IPS DF 6.9 (cell line): ENCODE measurements around the gene MAP2K7.
"Not testable (repeated sequence)": the region's sequence is repeated elsewhere in the genome, so short reads cannot be mapped to it uniquely, and the experiment has no call there.

Source experiments
- DNase-seq: peaks from one replicate; pipeline ENCODE4 v3.0.0-alpha.2; 2013; ENCODE audit warnings: low read depth, low spot score
- H3K27ac ChIP-seq: one replicate; pipeline ENCODE4 v1.5.1; 2013; ENCODE audit warnings: low read length, control low read depth
- H3K27me3 ChIP-seq: 2 replicates; pipeline ENCODE4 v1.6.1; 2013; ENCODE audit warnings: mild to moderate bottlenecking, low read length; ENCODE audit not compliant: control insufficient read depth, insufficient read depth
- H3K36me3 ChIP-seq: 2 replicates; pipeline ENCODE4 v1.6.1; 2013; ENCODE audit warnings: low read length; ENCODE audit not compliant: control insufficient read depth, insufficient read depth
- H3K4me1 ChIP-seq: 2 replicates; pipeline ENCODE4 v1.6.1; 2013; ENCODE audit warnings: low read length; ENCODE audit not compliant: control insufficient read depth, insufficient read depth
- H3K4me3 ChIP-seq: 2 replicates; pipeline ENCODE4 v1.5.1; 2013; ENCODE audit warnings: mild to moderate bottlenecking, low read length
- H3K9me3 ChIP-seq: 2 replicates; pipeline ENCODE4 v1.6.1; 2013; ENCODE audit warnings: low read length, inconsistent platforms; ENCODE audit not compliant: control insufficient read depth, insufficient read depth
- WGBS: extraction: QIAGEN DNeasy Blood & Tissue Kit; methylation state at CpG from one replicate; pipeline ENCODE4 v1.1.7; 2013; ENCODE audit warnings: mixed read lengths, missing lambda C conversion rate; ENCODE audit not compliant: insufficient read length, insufficient coverage; 5-methylcytosine and 5-hydroxymethylcytosine counted together

Gene MAP2K7

GRCh38 chr19:7885818-7886217 lies 17.9 kb upstream of the MAP2K7 start:
- no peaks in the 10 kb centered on the region for H3K27me3 ChIP-seq
- H3K4me3 ChIP-seq: no peak overlapping the region
- H3K4me1 ChIP-seq: no peaks in the 10 kb centered on the region
- H3K27ac ChIP-seq: no peak overlapping the region
- no peak for DNase-seq
- H3K36me3 ChIP-seq: no peaks in the 10 kb centered on the region
- no peaks in the 10 kb centered on the region for H3K9me3 ChIP-seq
- whole genome bisulfite sequencing: no CpG with 5 or more reads among the region's 8 CpGs

GRCh38 chr19:7887408-7888144 lies 16.1 kb upstream of the MAP2K7 start:
- Histone ChIP-seq H3K27me3 (no peaks in the 10 kb centered on the region), H3K4me1 (no peaks in the 10 kb centered on the region), H3K4me3 (no peak overlapping the region), H3K36me3 (no peaks in the 10 kb centered on the region), H3K27ac (no peak overlapping the region), H3K9me3 (no peaks in the 10 kb centered on the region)
- DNase-seq: no peak
- WGBS: no CpG with 5 or more reads among the region's 16 CpGs

- no peak within 1 kb of the TSS for H3K27ac ChIP-seq
- H3K36me3 ChIP-seq: no peaks in the 10 kb centered on the region
- no peak for DNase-seq
- H3K4me3 ChIP-seq: peak within 1 kb of the TSS; percentile 74
- H3K27me3 ChIP-seq: no peaks in the 10 kb centered on the region
- WGBS: no CpG with 5 or more reads among the region's 53 CpGs
- H3K9me3 ChIP-seq: no peaks in the 10 kb centered on the region
- H3K4me1 ChIP-seq: no peaks in the 10 kb centered on the region
Measured at GRCh38 chr19:7888145-7888825, 15.4 kb upstream of the MAP2K7 start, which contains the start of gene LRRC8E. TSS of gene LRRC8E (plus strand) at chr19:7888510. CDS start at chr19:7895604, 7,094 bp downstream.

GRCh38 chr19:7888826-7889217 lies 14.9 kb upstream of the MAP2K7 start:
- WGBS: no CpG with 5 or more reads among the region's 8 CpGs
- Histone ChIP-seq H3K4me1 (no peaks in the 10 kb centered on the region), H3K27me3 (no peaks in the 10 kb centered on the region), H3K4me3 (peak overlapping the region; percentile 74; the same call in 1 of the 2 replicates), H3K36me3 (no peaks in the 10 kb centered on the region), H3K27ac (no peak overlapping the region), H3K9me3 (no peaks in the 10 kb centered on the region)
- DNase-seq: no peak

- no CpG with 5 or more reads among the region's 18 CpGs for WGBS
- not testable (repeated sequence) for H3K4me3 ChIP-seq, H3K9me3 ChIP-seq, H3K27me3 ChIP-seq, H3K36me3 ChIP-seq, DNase-seq, H3K27ac ChIP-seq, H3K4me1 ChIP-seq
Measured at GRCh38 chr19:7893362-7894101, 10.1 kb upstream of the MAP2K7 start.

- Histone ChIP-seq H3K4me1 (no peaks in the 10 kb centered on the region), H3K9me3 (no peaks in the 10 kb centered on the region), H3K27ac (no peak overlapping the region), H3K4me3 (no peak overlapping the region), H3K36me3 (no peaks in the 10 kb centered on the region), H3K27me3 (no peaks in the 10 kb centered on the region)
- no CpG with 5 or more reads among the region's 18 CpGs for WGBS
- DNase-seq: no peak
Measured at GRCh38 chr19:7894612-7895309, 8.9 kb upstream of the MAP2K7 start.

GRCh38 chr19:7895565-7895964 lies 8.1 kb upstream of the MAP2K7 start:
- no peak overlapping the region for H3K27ac ChIP-seq
- no peaks in the 10 kb centered on the region for H3K36me3 ChIP-seq
- H3K27me3 ChIP-seq: no peaks in the 10 kb centered on the region
- no peak overlapping the region for H3K4me3 ChIP-seq
- no CpG with 5 or more reads among the region's 13 CpGs for WGBS
- no peak for DNase-seq
- no peaks in the 10 kb centered on the region for H3K9me3 ChIP-seq
- no peaks in the 10 kb centered on the region for H3K4me1 ChIP-seq

GRCh38 chr19:7897292-7897691 lies 6.4 kb upstream of the MAP2K7 start:
- Histone ChIP-seq H3K36me3 (no peaks in the 10 kb centered on the region), H3K9me3 (no peaks in the 10 kb centered on the region), H3K27ac (no peak overlapping the region), H3K4me1 (no peaks in the 10 kb centered on the region), H3K27me3 (no peaks in the 10 kb centered on the region), H3K4me3 (no peak overlapping the region)
- no CpG with 5 or more reads among the region's 11 CpGs for WGBS
- DNase-seq: no peak

GRCh38 chr19:7898967-7899366 lies 4.7 kb upstream of the MAP2K7 start:
- Histone ChIP-seq H3K27ac (no peak overlapping the region), H3K4me3 (no peak overlapping the region), H3K27me3 (no peaks in the 10 kb centered on the region), H3K4me1 (no peaks in the 10 kb centered on the region), H3K9me3 (no peaks in the 10 kb centered on the region), H3K36me3 (no peaks in the 10 kb centered on the region)
- no CpG with 5 or more reads among the region's 16 CpGs for WGBS
- no peak for DNase-seq

GRCh38 chr19:7899751-7900378 lies 3.8 kb upstream of the MAP2K7 start:
- no CpG with 5 or more reads among the region's 34 CpGs for WGBS
- Histone ChIP-seq H3K27ac (no peak overlapping the region), H3K4me3 (no peak overlapping the region), H3K27me3 (no peaks in the 10 kb centered on the region), H3K9me3 (no peaks in the 10 kb centered on the region), H3K36me3 (no peaks in the 10 kb centered on the region), H3K4me1 (no peaks in the 10 kb centered on the region)
- DNase-seq: no peak
